Measurements from ENCODE around the gene JMY. TPM values are rescaled to one million over a fixed set of nuclear protein-coding genes. Genes with fewer than 3 reads are reported as not detected.
A peak's percentile ranks its signal among the peaks of the same experiment; 100 is the strongest.

Gene JMY
- polyA plus RNA-seq, 1 experiment: 7.2 TPM

- POLR2A ChIA-PET: no interaction called here
- H3K9me3 ChIP-seq (ENCODE audit: control insufficient read depth, insufficient read depth, low read length): no peaks in the 10 kb centered on the region; the same call in 1 of the 2 replicates
- no peak overlapping the region for H3K27ac ChIP-seq (ENCODE audit: low read depth, low read length)
- H3K4me3 ChIP-seq (ENCODE audit: low read depth, low read length): no peak overlapping the region
- DNase-seq (ENCODE audit: low read depth, low spot score): no peak
- TF ChIP-seq CTCF (IDR thresholded peaks at IDR 0.05; ENCODE audit: low read depth, low read length): no peak
- CTCF ChIA-PET: no interaction called here
- H3K27me3 ChIP-seq (ENCODE audit: control insufficient read depth, insufficient read depth, low read length): no peaks in the 10 kb centered on the region
These were observed 27.4 kb downstream of the JMY start for GRCh38 chr5:79263290-79263689.

GRCh38 chr5:79267180-79267579 is 31.2 kb downstream of the JMY start:
- CTCF ChIA-PET: interaction anchor here (1.7 kb wide), 1 partner anchor 11 kb away, joined by 5 read pairs; no protein-coding TSS in a partner anchor
- POLR2A ChIA-PET: no interaction called here
- H3K4me3 ChIP-seq (ENCODE audit: low read depth, low read length): no peak overlapping the region
- H3K9me3 ChIP-seq (ENCODE audit: control insufficient read depth, insufficient read depth, low read length): no peaks in the 10 kb centered on the region
- DNase-seq (ENCODE audit: low read depth, low spot score): no peak
- H3K27ac ChIP-seq (ENCODE audit: low read depth, low read length): no peak overlapping the region
- no peaks in the 10 kb centered on the region for H3K27me3 ChIP-seq (ENCODE audit: control insufficient read depth, insufficient read depth, low read length)
- TF ChIP-seq CTCF (IDR thresholded peaks at IDR 0.05; ENCODE audit: low read depth, low read length): no peak

- no peaks in the 10 kb centered on the region for H3K9me3 ChIP-seq (ENCODE audit: control insufficient read depth, insufficient read depth, low read length)
- POLR2A ChIA-PET: no interaction called here
- no peak overlapping the region for H3K4me3 ChIP-seq (ENCODE audit: low read depth, low read length)
- no peak overlapping the region for H3K27ac ChIP-seq (ENCODE audit: low read depth, low read length)
- no peaks in the 10 kb centered on the region for H3K27me3 ChIP-seq (ENCODE audit: control insufficient read depth, insufficient read depth, low read length)
- no peak for TF ChIP-seq CTCF (IDR thresholded peaks at IDR 0.05; ENCODE audit: low read depth, low read length)
- DNase-seq (ENCODE audit: low read depth, low spot score): no peak
- CTCF ChIA-PET: interaction anchor here (1.7 kb wide), 1 partner anchor 13 kb away, joined by 12 read pairs; no protein-coding TSS in a partner anchor
These were observed 33.8 kb downstream of the JMY start for GRCh38 chr5:79269733-79270166.

- TF ChIP-seq CTCF (IDR thresholded peaks at IDR 0.05; ENCODE audit: low read depth, low read length): no peak
- DNase-seq (ENCODE audit: low read depth, low spot score): no peak
- ChIA-PET CTCF (no interaction called here), POLR2A (no interaction called here)
- no peaks in the 10 kb centered on the region for H3K27me3 ChIP-seq (ENCODE audit: control insufficient read depth, insufficient read depth, low read length)
- no peak overlapping the region for H3K27ac ChIP-seq (ENCODE audit: low read depth, low read length)
- no peaks in the 10 kb centered on the region; the same call in 1 of the 2 replicates for H3K9me3 ChIP-seq (ENCODE audit: control insufficient read depth, insufficient read depth, low read length)
- no peak overlapping the region for H3K4me3 ChIP-seq (ENCODE audit: low read depth, low read length)
These were observed 37.4 kb downstream of the JMY start for GRCh38 chr5:79273341-79273740.

- H3K27ac ChIP-seq (ENCODE audit: low read depth, low read length): no peak overlapping the region
- no peaks in the 10 kb centered on the region for H3K9me3 ChIP-seq (ENCODE audit: control insufficient read depth, insufficient read depth, low read length)
- no peak for TF ChIP-seq CTCF (IDR thresholded peaks at IDR 0.05; ENCODE audit: low read depth, low read length)
- no peaks in the 10 kb centered on the region for H3K27me3 ChIP-seq (ENCODE audit: control insufficient read depth, insufficient read depth, low read length)
- ChIA-PET POLR2A (no interaction called here), CTCF (no interaction called here)
- peak; percentile 15 for DNase-seq (ENCODE audit: low read depth, low spot score)
- H3K4me3 ChIP-seq (ENCODE audit: low read depth, low read length): no peak overlapping the region
These were observed 48.9 kb downstream of the JMY start for GRCh38 chr5:79284846-79285245.
